Brain microvascular endothelial cell (primary cell): ENCODE measurements around the gene BABAM2.

Experiments
- DNase-seq: peaks from one replicate; pipeline ENCODE4 v3.0.0-alpha.2; 2020
- H3K27ac ChIP-seq: fragments of 250-450 bp; sonication (Bioruptor Pico); 2 replicates; pipeline ENCODE4 v1.5.1; 2020; ENCODE audit warnings: mild to moderate bottlenecking, moderate library complexity
- H3K27me3 ChIP-seq: fragments of 250-450 bp; sonication (Bioruptor Pico); replicated peaks from 2 replicates; pipeline ENCODE4 v1.5.1; 2020; ENCODE audit warnings: mild to moderate bottlenecking
- H3K36me3 ChIP-seq: fragments of 250-450 bp; sonication (Bioruptor Pico); replicated peaks from 2 replicates; pipeline ENCODE4 v1.5.1; 2020; ENCODE audit warnings: mild to moderate bottlenecking
- H3K4me3 ChIP-seq: 2 replicates; pipeline ENCODE4 v1.5.1; 2011; ENCODE audit warnings: low read depth, mild to moderate bottlenecking, control low read depth, low read length, moderate library complexity
- CTCF ChIP-seq: IDR thresholded peaks from 2 replicates; pipeline ENCODE4 v1.5.1; 2011; ENCODE audit warnings: low read depth, mild to moderate bottlenecking, moderate library complexity, low read length, control low read depth, inconsistent platforms; ENCODE audit errors: missing control alignments
- in situ Hi-C: cut with HindIII; loops from 2 replicates; pipeline ENCODE4 v1.10.0; 2017; ENCODE audit warnings: low sequenced_read_pairs, low pct_ligation_motif_present

The BABAM2 gene

GRCh38 chr2:28117104-28117596, 226.6 kb downstream of the BABAM2 start:
- no peak for DNase-seq
- H3K27ac ChIP-seq, result no peak overlapping the region
- H3K27me3 ChIP-seq, result no peaks in the 10 kb centered on the region
- in situ Hi-C loops, result no loop called here
- TF ChIP-seq CTCF, result no peak
- H3K4me3 ChIP-seq, result no peak overlapping the region
- H3K36me3 ChIP-seq, result no peaks in the 10 kb centered on the region

GRCh38 chr2:28119631-28120030, 229.1 kb downstream of the BABAM2 start:
- Histone ChIP-seq H3K36me3 (no peaks in the 10 kb centered on the region), H3K4me3 (no peak overlapping the region), H3K27me3 (no peaks in the 10 kb centered on the region), H3K27ac (no peak overlapping the region)
- in situ Hi-C loops, result no loop called here
- no peak for DNase-seq
- TF ChIP-seq CTCF, result no peak

- Histone ChIP-seq H3K27me3 (no peaks in the 10 kb centered on the region), H3K36me3 (no peaks in the 10 kb centered on the region), H3K4me3 (no peak overlapping the region), H3K27ac (no peak overlapping the region)
- no peak for DNase-seq
- in situ Hi-C loops, result no loop called here
- TF ChIP-seq CTCF, result no peak
Measured at GRCh38 chr2:28128281-28128950, 237.9 kb downstream of the BABAM2 start.

- no peak for TF ChIP-seq CTCF
- no peaks in the 10 kb centered on the region for H3K27me3 ChIP-seq
- no peak for DNase-seq
- H3K27ac ChIP-seq, result no peak overlapping the region
- H3K36me3 ChIP-seq, result no peaks in the 10 kb centered on the region
- H3K4me3 ChIP-seq, result no peak overlapping the region
- in situ Hi-C loops, result no loop called here
Measured at GRCh38 chr2:28129955-28130695, 239.6 kb downstream of the BABAM2 start.

GRCh38 chr2:28133778-28134177, 243.2 kb downstream of the BABAM2 start:
- in situ Hi-C loops, result no loop called here
- no peak overlapping the region for H3K27ac ChIP-seq
- no peak for TF ChIP-seq CTCF
- H3K27me3 ChIP-seq, result no peaks in the 10 kb centered on the region
- no peak overlapping the region for H3K4me3 ChIP-seq
- DNase-seq, result no peak
- H3K36me3 ChIP-seq, result no peaks in the 10 kb centered on the region
